Measurements from ENCODE around the gene TTC39C. TPM values are rescaled to one million over a fixed set of nuclear protein-coding genes. Genes with fewer than 3 reads are reported as not detected.

The TTC39C gene
- total RNA-seq (2014; rRNA removed; shearing (Covaris generic); ENCODE audit: low replicate concordance): 0.07 TPM in 1 of 2 replicates, not detected in the other

DNA sequence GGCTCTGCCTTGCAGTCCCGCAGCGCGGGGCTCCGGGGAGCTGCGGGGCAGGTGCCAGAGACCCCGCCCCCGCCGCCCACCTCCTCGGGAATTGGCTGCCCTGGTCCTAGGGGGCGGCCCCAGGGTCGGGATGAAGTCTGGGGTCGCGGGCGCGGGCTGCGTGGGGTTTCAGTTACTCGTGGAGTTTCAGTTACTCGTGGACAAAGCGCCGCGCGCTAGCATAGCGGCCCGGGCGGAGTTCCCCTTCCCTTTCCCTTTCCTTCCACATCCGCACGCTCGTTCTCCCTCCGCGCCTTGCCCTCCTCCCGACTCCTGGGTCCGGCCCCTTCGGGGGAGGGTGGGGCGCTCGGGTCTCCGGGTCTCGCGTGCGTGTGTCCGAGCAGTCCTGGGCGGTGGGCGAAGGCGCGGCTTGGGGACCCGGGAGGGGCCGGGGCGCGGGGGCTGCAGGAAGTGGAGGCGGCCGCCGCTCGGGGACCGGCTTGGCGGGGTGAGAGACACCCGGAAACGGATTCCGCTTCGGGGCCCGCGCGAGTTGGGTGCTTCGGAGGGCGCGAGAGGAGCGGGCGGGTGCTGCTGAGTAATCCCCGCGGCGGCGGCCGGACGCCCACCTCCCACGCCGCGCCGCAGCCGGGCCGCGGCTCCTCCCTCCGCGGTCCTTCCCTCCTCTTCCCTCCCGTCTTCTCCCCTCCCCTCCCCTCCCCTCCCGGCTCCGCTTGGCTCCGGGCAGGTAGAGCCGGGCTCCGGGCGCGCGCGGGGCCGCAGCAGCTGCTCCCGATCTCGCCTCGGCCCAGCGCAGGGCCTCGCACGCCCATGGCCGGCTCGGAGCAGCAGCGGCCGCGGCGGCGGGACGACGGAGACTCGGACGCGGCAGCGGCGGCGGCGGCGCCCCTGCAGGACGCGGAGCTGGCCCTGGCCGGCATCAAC is at the start of gene TTC39C:
TSS of gene TTC39C (plus strand) at position 693 of the 924 bp plus-strand sequence. CDS start at position 811, 118 bp downstream.
- no peaks in the 10 kb centered on the region for H3K9me2 ChIP-seq (replicated peaks; ENCODE audit: insufficient read depth, low read length)
- H3K36me3 ChIP-seq (ENCODE audit: insufficient read depth, low read length): no peaks in the 10 kb centered on the region
- H3K79me2 ChIP-seq (ENCODE audit: low read length): no peaks in the 10 kb centered on the region
- no peaks in the 10 kb centered on the region for H4K20me1 ChIP-seq (ENCODE audit: insufficient read depth, low read depth, low read length)
- no peaks in the 10 kb centered on the region for H3K9me3 ChIP-seq (ENCODE audit: low read length)
- H3K9ac ChIP-seq (ENCODE audit: low read length): peak within 1 kb of the TSS; percentile 57
- 0 out of 2 replicates have a peak, but pooled peaks cover 4% of the 10 kb centered on the region for H3K27me3 ChIP-seq (ENCODE audit: low read length)
- no peak within 1 kb of the TSS for H3K27ac ChIP-seq (ENCODE audit: low read length)
- DNase-seq: peak; percentile 65
- peak within 1 kb of the TSS; percentile 87 for H2AFZ ChIP-seq (ENCODE audit: low read length)
- peak within 1 kb of the TSS; percentile 81 for H3K4me2 ChIP-seq (ENCODE audit: low read depth, low read length, poor library complexity, severe bottlenecking)
- peaks cover 15% of the 10 kb centered on the region for H3K4me1 ChIP-seq (ENCODE audit: low read length)
- peak within 1 kb of the TSS; percentile 64 for H3K4me3 ChIP-seq (ENCODE audit: low read length)

DNA sequence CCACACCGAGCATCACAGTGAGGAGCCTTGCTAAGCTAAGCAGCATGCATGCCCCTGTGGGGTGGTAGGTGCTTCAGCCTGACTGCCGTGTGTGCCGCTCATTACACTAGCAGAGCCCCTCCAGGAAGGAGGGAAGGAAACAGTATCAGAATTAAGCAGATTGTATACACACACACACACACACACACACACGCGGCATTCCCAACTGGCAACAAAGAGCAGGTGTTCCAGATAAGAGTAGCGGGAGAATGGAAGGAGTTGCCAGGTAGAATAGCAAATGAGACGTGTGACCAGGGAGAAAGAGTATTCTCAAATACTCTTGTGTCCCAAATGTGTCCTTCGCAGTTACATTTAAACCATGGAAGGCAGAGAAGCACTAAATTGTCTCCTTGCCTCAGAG is 47.6 kb upstream of the TTC39C start:
- H3K4me3 ChIP-seq (ENCODE audit: low read length): no peak overlapping the region
- no peak overlapping the region for H3K27ac ChIP-seq (ENCODE audit: low read length)
- H2AFZ ChIP-seq (ENCODE audit: low read length): no peak overlapping the region
- H3K4me2 ChIP-seq (ENCODE audit: low read depth, low read length, poor library complexity, severe bottlenecking): no peak overlapping the region
- no peaks in the 10 kb centered on the region for H4K20me1 ChIP-seq (ENCODE audit: insufficient read depth, low read depth, low read length)
- H3K27me3 ChIP-seq (ENCODE audit: low read length): no peaks in the 10 kb centered on the region
- no peaks in the 10 kb centered on the region for H3K36me3 ChIP-seq (ENCODE audit: insufficient read depth, low read length)
- H3K79me2 ChIP-seq (ENCODE audit: low read length): no peaks in the 10 kb centered on the region
- H3K4me1 ChIP-seq (ENCODE audit: low read length): no peaks in the 10 kb centered on the region
- H3K9me3 ChIP-seq (ENCODE audit: low read length): no peaks in the 10 kb centered on the region
- no peak for DNase-seq
- H3K9me2 ChIP-seq (replicated peaks; ENCODE audit: insufficient read depth, low read length): no peaks in the 10 kb centered on the region
- H3K9ac ChIP-seq (ENCODE audit: low read length): no peak overlapping the region

DNA sequence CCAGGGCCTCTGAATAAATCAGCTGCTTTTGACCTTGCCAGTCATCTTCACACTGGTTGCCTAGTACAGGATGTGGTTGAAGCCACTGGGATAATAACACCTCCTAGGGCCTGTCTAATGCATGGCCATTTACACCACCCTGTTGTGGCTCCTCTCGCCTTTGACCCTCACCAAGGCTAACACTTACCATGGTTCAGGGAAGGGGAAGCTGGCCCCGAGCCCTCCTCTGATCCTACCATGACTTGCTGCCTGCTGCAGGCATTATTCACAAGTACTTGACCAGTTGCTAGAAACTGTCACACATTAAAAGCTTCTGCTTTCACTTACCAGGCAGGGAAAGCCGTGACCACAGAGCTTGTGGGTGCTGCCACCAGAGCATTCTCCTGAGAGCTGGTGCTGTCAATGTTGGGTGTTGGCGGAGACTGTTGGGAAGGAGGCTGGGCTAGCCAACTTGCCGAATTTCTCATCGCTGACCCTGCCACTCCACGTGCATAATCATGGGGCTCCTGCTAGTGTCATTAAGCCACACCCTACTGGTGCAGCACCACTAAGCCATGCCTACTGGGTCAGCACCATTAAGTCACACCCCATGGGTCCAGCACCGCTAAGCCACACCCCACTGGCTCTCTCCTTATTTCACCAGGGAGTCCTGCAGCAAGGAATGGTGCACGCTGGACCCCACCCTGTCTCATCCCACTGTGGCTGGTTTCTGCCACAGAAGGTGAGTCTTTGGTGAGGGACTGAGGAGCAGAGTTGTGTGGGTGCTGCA is 47.0 kb upstream of the TTC39C start:
- Histone ChIP-seq H3K9me3 (ENCODE audit: low read length) (no peaks in the 10 kb centered on the region), H3K4me1 (ENCODE audit: low read length) (no peaks in the 10 kb centered on the region), H3K9me2 (replicated peaks; ENCODE audit: insufficient read depth, low read length) (no peaks in the 10 kb centered on the region), H3K27ac (ENCODE audit: low read length) (no peak overlapping the region), H3K9ac (ENCODE audit: low read length) (no peak overlapping the region), H2AFZ (ENCODE audit: low read length) (no peak overlapping the region), H3K79me2 (ENCODE audit: low read length) (no peaks in the 10 kb centered on the region), H3K36me3 (ENCODE audit: insufficient read depth, low read length) (no peaks in the 10 kb centered on the region), H3K27me3 (ENCODE audit: low read length) (no peaks in the 10 kb centered on the region), H4K20me1 (ENCODE audit: insufficient read depth, low read depth, low read length) (no peaks in the 10 kb centered on the region), H3K4me3 (ENCODE audit: low read length) (no peak overlapping the region), H3K4me2 (ENCODE audit: low read depth, low read length, poor library complexity, severe bottlenecking) (no peak overlapping the region)
- DNase-seq: no peak

DNA sequence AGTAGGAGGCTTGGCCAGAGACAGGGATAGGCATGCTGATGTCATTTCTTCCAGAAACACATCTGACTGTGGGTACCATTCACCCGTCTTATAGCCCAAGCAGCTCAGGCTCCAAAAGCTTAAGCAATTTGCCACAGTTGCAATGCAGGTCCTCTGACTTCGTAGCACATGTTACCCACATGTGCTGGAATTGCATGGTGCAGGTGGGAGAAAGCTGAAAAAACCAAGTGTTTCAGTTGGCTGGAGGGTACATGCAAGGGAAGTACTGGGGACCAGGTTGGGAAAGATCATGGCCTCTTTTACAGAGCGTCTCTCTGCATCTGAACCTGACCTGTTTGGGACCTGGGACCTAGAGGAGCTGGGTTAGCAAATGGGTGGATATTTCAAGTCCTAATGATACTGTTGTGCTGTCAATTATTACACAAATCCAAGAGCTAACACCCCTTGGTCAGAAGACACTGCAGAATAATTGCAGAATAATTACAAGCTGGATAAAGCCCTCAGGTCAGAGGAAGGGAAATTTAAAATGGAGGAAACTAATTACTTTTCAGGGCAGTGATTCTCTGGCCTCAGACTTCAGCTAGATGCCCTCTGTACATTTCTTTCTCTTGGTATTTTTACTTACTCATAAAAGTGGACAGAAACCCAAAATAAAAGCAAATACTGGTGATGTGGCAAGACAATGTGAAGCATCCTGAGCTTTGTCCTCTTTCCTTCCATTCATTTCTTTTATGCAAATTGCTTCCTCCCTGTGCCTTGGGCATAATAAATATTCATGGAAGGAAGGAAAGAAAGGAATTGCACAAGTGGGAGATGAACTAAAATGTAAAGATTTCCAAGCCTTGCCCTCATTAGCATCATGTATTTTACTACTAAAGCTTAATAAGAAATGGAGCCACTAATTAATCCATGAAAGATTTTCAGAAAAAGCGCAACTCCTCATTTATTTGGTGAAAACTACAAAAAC is 45.6 kb upstream of the TTC39C start:
- Histone ChIP-seq H3K9me2 (replicated peaks; ENCODE audit: insufficient read depth, low read length) (no peaks in the 10 kb centered on the region), H3K27ac (ENCODE audit: low read length) (no peak overlapping the region), H3K4me3 (ENCODE audit: low read length) (no peak overlapping the region), H3K27me3 (ENCODE audit: low read length) (no peaks in the 10 kb centered on the region), H2AFZ (ENCODE audit: low read length) (no peak overlapping the region), H3K4me1 (ENCODE audit: low read length) (no peaks in the 10 kb centered on the region), H3K4me2 (ENCODE audit: low read depth, low read length, poor library complexity, severe bottlenecking) (no peak overlapping the region), H3K79me2 (ENCODE audit: low read length) (no peaks in the 10 kb centered on the region), H3K36me3 (ENCODE audit: insufficient read depth, low read length) (no peaks in the 10 kb centered on the region), H3K9ac (ENCODE audit: low read length) (no peak overlapping the region), H3K9me3 (ENCODE audit: low read length) (no peaks in the 10 kb centered on the region), H4K20me1 (ENCODE audit: insufficient read depth, low read depth, low read length) (no peaks in the 10 kb centered on the region)
- DNase-seq: no peak

DNA sequence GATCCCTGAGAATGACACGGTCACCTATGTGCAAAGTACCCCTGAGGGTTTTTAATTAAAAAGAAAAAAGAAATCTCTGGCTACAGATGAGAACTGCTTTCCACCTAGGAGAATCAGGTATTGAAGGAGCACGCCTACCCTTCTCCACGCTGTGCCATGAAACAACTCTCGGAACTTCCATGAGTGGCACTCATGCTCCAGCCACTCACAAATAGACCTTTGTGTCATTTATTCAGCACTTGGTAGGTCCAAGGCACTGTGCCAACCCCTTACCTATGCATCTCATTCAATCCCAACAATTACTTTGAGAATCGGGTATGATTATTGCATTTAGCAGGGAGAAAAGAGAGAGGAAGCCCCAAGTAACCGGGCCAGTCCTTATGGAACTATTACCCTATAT is 44.9 kb upstream of the TTC39C start:
- Histone ChIP-seq H4K20me1 (ENCODE audit: insufficient read depth, low read depth, low read length) (no peaks in the 10 kb centered on the region), H2AFZ (ENCODE audit: low read length) (no peak overlapping the region), H3K79me2 (ENCODE audit: low read length) (no peaks in the 10 kb centered on the region), H3K27me3 (ENCODE audit: low read length) (no peaks in the 10 kb centered on the region), H3K36me3 (ENCODE audit: insufficient read depth, low read length) (no peaks in the 10 kb centered on the region), H3K9ac (ENCODE audit: low read length) (no peak overlapping the region), H3K9me2 (replicated peaks; ENCODE audit: insufficient read depth, low read length) (no peaks in the 10 kb centered on the region), H3K4me2 (ENCODE audit: low read depth, low read length, poor library complexity, severe bottlenecking) (no peak overlapping the region), H3K27ac (ENCODE audit: low read length) (no peak overlapping the region), H3K4me1 (ENCODE audit: low read length) (no peaks in the 10 kb centered on the region), H3K9me3 (ENCODE audit: low read length) (no peaks in the 10 kb centered on the region), H3K4me3 (ENCODE audit: low read length) (no peak overlapping the region)
- DNase-seq: no peak

DNA sequence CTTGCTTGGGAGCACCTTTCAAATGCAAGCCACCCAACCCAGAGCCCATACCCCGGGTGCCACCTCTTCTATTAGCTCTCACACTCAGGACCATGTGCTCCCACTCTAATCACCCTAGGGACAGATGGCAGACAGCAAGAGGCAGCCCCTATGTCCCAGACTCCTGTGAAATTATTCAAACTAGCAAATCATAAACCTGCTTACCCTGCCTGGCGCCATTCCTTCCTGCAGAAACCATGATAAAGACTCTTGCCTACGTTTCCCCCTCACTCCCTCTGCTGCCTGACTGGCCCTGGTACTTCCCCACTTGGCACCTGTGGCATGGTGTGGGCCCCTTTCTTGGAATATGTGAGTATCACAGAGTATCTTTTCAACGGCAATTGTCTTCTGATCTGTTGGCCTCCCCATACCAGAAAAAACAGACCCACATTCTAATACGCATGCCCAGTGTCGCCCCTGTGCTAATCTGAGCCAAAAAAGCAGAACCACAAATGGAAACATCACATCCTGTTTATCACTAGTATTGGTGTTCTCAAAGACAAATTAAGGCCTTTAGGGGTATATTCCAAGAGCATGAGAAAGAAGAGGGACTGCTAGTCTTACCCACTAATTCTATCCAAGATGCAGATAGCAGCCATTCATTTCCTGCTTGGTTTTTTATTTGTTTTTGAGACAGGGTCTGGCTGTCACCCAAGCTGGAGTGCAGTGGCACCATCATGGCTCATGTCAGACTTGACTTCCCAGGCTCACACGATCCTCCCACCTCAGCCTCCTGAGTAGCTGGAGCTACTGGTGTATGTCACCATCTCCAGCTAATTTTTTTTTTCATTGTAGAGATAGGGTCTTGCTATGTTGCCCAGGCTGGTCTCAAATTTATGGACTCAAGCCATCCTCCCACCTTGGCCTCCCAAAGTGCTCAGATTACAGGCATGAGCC is 44.1 kb upstream of the TTC39C start:
- DNase-seq: no peak
- H3K4me3 ChIP-seq (ENCODE audit: low read length): no peak overlapping the region

DNA sequence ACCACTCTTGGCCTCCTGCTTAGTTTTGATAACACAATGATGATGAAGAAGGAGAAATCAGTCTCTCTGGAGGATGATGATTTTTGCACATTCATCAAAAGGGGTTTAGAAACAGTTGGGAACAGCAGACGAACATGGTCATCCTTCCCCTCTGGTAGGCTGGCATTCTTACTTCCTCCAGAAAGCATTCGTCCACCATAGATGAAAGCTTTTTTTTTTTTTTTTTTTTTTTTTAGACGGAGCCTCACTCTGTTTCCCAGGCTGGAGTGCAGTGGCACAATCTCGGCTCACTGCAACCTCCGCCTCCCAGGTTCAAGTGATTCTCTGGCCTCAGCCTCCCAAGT is 43.5 kb upstream of the TTC39C start:
- Histone ChIP-seq H3K4me3 (ENCODE audit: low read length) (no peak overlapping the region), H3K79me2 (ENCODE audit: low read length) (no peaks in the 10 kb centered on the region), H3K4me2 (ENCODE audit: low read depth, low read length, poor library complexity, severe bottlenecking) (no peak overlapping the region), H4K20me1 (ENCODE audit: insufficient read depth, low read depth, low read length) (no peaks in the 10 kb centered on the region), H3K9ac (ENCODE audit: low read length) (no peak overlapping the region), H3K36me3 (ENCODE audit: insufficient read depth, low read length) (no peaks in the 10 kb centered on the region), H3K9me2 (replicated peaks; ENCODE audit: insufficient read depth, low read length) (no peaks in the 10 kb centered on the region), H2AFZ (ENCODE audit: low read length) (no peak overlapping the region), H3K9me3 (ENCODE audit: low read length) (no peaks in the 10 kb centered on the region), H3K27ac (ENCODE audit: low read length) (no peak overlapping the region), H3K27me3 (ENCODE audit: low read length) (no peaks in the 10 kb centered on the region), H3K4me1 (ENCODE audit: low read length) (no peaks in the 10 kb centered on the region)
- no peak for DNase-seq

More for the DNA sequence above, 44.1 kb upstream of the TTC39C start:
- Histone ChIP-seq H3K9ac (ENCODE audit: low read length) (no peak overlapping the region), H3K36me3 (ENCODE audit: insufficient read depth, low read length) (no peaks in the 10 kb centered on the region), H3K4me1 (ENCODE audit: low read length) (no peaks in the 10 kb centered on the region), H3K9me3 (ENCODE audit: low read length) (no peaks in the 10 kb centered on the region), H4K20me1 (ENCODE audit: insufficient read depth, low read depth, low read length) (no peaks in the 10 kb centered on the region), H2AFZ (ENCODE audit: low read length) (no peak overlapping the region), H3K27ac (ENCODE audit: low read length) (no peak overlapping the region), H3K79me2 (ENCODE audit: low read length) (no peaks in the 10 kb centered on the region), H3K4me2 (ENCODE audit: low read depth, low read length, poor library complexity, severe bottlenecking) (no peak overlapping the region), H3K27me3 (ENCODE audit: low read length) (no peaks in the 10 kb centered on the region), H3K9me2 (replicated peaks; ENCODE audit: insufficient read depth, low read length) (no peaks in the 10 kb centered on the region)
